Measurements from ENCODE around the gene ESPN. TPM values are rescaled to one million over a fixed set of nuclear protein-coding genes. Genes with fewer than 3 reads are reported as not detected.

Gene ESPN
- total and polyA plus RNA-seq, 2 of the 4 experiments (the other 2 are of a cell fraction), result under 0.01 to 0.02 TPM

DNA sequence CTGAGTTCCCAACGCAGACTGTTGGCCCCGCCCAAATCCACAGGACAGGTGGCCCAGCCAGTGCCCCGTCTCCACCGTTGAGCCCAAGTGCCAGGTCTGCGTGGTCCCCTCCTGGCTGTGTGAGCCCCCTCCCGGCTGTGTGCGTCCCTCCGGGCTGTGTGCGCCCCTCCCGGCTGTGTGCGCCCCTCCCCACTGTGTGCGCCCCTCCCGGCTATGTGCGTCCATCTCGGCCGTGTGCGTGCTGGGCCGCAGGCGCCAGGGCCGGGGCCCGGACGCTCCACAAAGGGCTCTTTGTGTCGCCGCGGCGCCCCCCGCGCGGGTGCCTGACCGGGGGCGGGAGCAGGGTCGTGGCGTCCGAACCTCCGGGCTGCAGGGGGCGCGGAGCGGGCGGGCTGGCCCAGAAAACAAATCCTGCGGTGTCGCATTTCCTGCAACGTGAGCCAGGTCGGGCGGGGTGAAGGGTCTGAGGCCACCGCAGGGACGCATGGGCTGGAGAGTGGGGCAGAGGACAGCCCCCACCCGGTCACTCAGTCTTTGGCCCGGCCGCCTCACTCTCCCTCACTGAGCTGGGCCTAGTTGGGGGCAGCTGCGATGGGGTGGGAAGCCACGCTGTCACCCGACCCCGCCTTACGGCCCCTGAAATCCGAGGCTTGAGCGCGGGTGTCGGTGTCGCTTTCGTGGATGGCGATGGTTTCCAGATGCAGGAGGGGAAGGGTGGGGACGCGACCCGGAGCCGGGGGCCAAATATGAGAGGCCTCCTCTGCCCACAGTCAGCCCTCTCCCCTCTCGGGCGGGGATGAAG is 22.6 kb downstream of the ESPN start:
- Histone ChIP-seq H3K4me1 (ENCODE audit: control insufficient read depth, insufficient read depth, low read length) (no peaks in the 10 kb centered on the region), H3K18ac (ENCODE audit: low read depth, low read length) (no peak overlapping the region), H3K27me3 (ENCODE audit: control insufficient read depth, insufficient read depth, low read length) (peaks cover 66% of the 10 kb centered on the region), H3K79me1 (ENCODE audit: low read depth in 1 of 2, low read length in 2 of 2) (no peaks in the 10 kb centered on the region), H2BK5ac (ENCODE audit: low read depth, low read length, poor library complexity, severe bottlenecking) (no peak overlapping the region), H4K5ac (ENCODE audit: low read depth, low read length) (no peak overlapping the region), H3K9me3 (ENCODE audit: control insufficient read depth, insufficient read depth, low read length) (no peaks in the 10 kb centered on the region), H3K4me3 (ENCODE audit: insufficient read depth, low read depth, low read length) (no peak overlapping the region), H3K9me1 (ENCODE audit: insufficient read depth, low read length) (no peaks in the 10 kb centered on the region; the same call in 1 of the 2 replicates), H3K9ac (ENCODE audit: low read depth, low read length) (no peak overlapping the region), H2BK20ac (ENCODE audit: low read depth, low read length) (no peak overlapping the region), H2AFZ (replicated peaks; ENCODE audit: low read length, poor library complexity) (no peak overlapping the region), H3K36me3 (ENCODE audit: control insufficient read depth, insufficient read depth, low read length) (no peaks in the 10 kb centered on the region), H2AK9ac (replicated peaks; ENCODE audit: low read depth, low read length, poor library complexity) (no peak overlapping the region), H3K56ac (ENCODE audit: extremely low read depth, insufficient read depth, low read length) (no peak overlapping the region), H4K8ac (ENCODE audit: low read depth in 2 of 2, low read length in 2 of 2) (no peak overlapping the region), H3K23ac (ENCODE audit: low read depth, low read length) (no peak overlapping the region), H3K27ac (ENCODE audit: insufficient read depth, low read length) (no peak overlapping the region), H2AK5ac (ENCODE audit: low read depth, low read length) (no peak overlapping the region), H3K14ac (replicated peaks; ENCODE audit: low read depth, low read length) (no peak overlapping the region), H3K4ac (ENCODE audit: low read depth, low read length) (no peak overlapping the region), H3K4me2 (ENCODE audit: low read depth, low read length) (no peak overlapping the region), H4K20me1 (ENCODE audit: insufficient read depth, low read length) (no peaks in the 10 kb centered on the region), H2BK15ac (ENCODE audit: low read depth, low read length) (no peak overlapping the region), H4K91ac (ENCODE audit: insufficient read depth, low read depth, low read length) (no peak overlapping the region), H2BK120ac (ENCODE audit: low read depth, low read length) (no peak overlapping the region)
- intact Hi-C loops (cut with micrococcal nuclease) (no loop called here), in situ Hi-C loops (cut with MboI; ENCODE audit: low sequenced_read_pairs) (no loop called here), dilution Hi-C loops (cut with HindIII; ENCODE audit: low sequenced_read_pairs, unreplicated experiment) (no loop called here)
- ATAC-seq (ENCODE audit: low read depth) (no peak), DNase-seq (no peak)
- ChIA-PET POLR2A (ENCODE audit: unreplicated experiment) (no interaction called here), CTCF (no interaction called here)
- BruUV-seq (replicated peaks), result no TSS peak
- 4% methylated on average over 14 of the region's 67 CpGs; no CpG with 5 or more reads in 1 of the 2 experiments for WGBS, 2 experiments (ENCODE audit: extremely low coverage in 2 of 2, insufficient read length in 1 of 2)
- TF ChIP-seq NFE2L2 (IDR thresholded peaks at IDR 0.05; ENCODE audit: low read depth, low read length), result no peak
- TF ChIP-seq CHD1 (IDR thresholded peaks at IDR 0.05; ENCODE audit: low read depth, low read length), result no peak
- no peak for TF ChIP-seq CEBPB (IDR thresholded peaks at IDR 0.05; ENCODE audit: low read depth, low read length)
- TF ChIP-seq, protein P1, sequence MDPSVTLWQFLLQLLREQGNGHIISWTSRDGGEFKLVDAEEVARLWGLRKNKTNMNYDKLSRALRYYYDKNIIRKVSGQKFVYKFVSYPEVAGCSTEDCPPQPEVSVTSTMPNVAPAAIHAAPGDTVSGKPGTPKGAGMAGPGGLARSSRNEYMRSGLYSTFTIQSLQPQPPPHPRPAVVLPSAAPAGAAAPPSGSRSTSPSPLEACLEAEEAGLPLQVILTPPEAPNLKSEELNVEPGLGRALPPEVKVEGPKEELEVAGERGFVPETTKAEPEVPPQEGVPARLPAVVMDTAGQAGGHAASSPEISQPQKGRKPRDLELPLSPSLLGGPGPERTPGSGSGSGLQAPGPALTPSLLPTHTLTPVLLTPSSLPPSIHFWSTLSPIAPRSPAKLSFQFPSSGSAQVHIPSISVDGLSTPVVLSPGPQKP (IDR thresholded peaks at IDR 0.05; ENCODE audit: borderline replicate concordance, low read depth, low read length), result no peak
- TF ChIP-seq CTCF (conservative IDR thresholded peaks at IDR 0.05; ENCODE audit: low read depth, low read length), result no peak
- TF ChIP-seq POLR2A (IDR thresholded peaks at IDR 0.05; ENCODE audit: low read depth, low read length), result no peak
- TF ChIP-seq MAZ (IDR thresholded peaks at IDR 0.05; ENCODE audit: borderline replicate concordance, low read depth, low read length), result no peak
- TF ChIP-seq MAFK (IDR thresholded peaks at IDR 0.05; ENCODE audit: low read depth, low read length), result no peak
- TF ChIP-seq FOS (IDR thresholded peaks at IDR 0.05; ENCODE audit: low read depth, low read length), result no peak
- no peak for TF ChIP-seq MXI1 (IDR thresholded peaks at IDR 0.05; ENCODE audit: borderline replicate concordance, low read depth, low read length)
- no peak for TF ChIP-seq RAD21 (IDR thresholded peaks at IDR 0.05; ENCODE audit: low read length)
- no peak for TF ChIP-seq SMC3 (IDR thresholded peaks at IDR 0.05; ENCODE audit: low read depth, low read length)
- no peak for TF ChIP-seq RCOR1 (IDR thresholded peaks at IDR 0.05; ENCODE audit: insufficient replicate concordance, low read length)
